SK-N-SH (cell line): ENCODE data around the gene FEV. TPM values are rescaled to one million over a fixed set of nuclear protein-coding genes. Genes with fewer than 3 reads are reported as not detected.

ENCODE experiments used
- CTCF ChIA-PET: fragments of 300-600, 350-600 bp; formaldehyde crosslinking; extraction: SDS; loops from one replicate; lab custom pipeline; 2021; lab: Yijun Ruan, JAX
- POLR2A ChIA-PET: fragments of 350-600 bp; sonication (Branson Sonifier 250); formaldehyde crosslinking; extraction: SDS; loops from one replicate; lab custom pipeline; 2020; ENCODE audit warnings: antibody characterized with exemption, inconsistent platforms; lab: Yijun Ruan, JAX
- DNase-seq: peaks from one replicate; pipeline ENCODE4 v3.0.0; 2012
- H2AFZ ChIP-seq: fragments of 200-600 bp; sonication (generic); 2 replicates; pipeline ENCODE4 v1.8.1; 2016; ENCODE audit warnings: antibody characterized with exemption, mild to moderate bottlenecking, low read depth
- H3F3A ChIP-seq: fragments of 200-600 bp; sonication (generic); replicated peaks from 2 replicates; pipeline ENCODE3; 2016; ENCODE audit warnings: antibody characterized with exemption, mild to moderate bottlenecking; ENCODE audit not compliant: insufficient read depth
- H3K27ac ChIP-seq, 2 experiments: fragments of 200-500 bp in 1 of 2; fragments of 200-600 bp in 1 of 2; sonication (Bioruptor generic) in 1 of 2; sonication (generic), shearing (Covaris generic) in 1 of 2; 2 replicates each; pipeline versions ENCODE4 v1.5.1 to v1.6.1; 2014 to 2016; ENCODE audit warnings: low read depth in 2 of 2, inconsistent platforms in 1 of 2, low read length in 1 of 2, mild to moderate bottlenecking in 1 of 2, mixed read lengths in 1 of 2
- H3K27me3 ChIP-seq: fragments of 200-600 bp; sonication (generic), shearing (Covaris generic); 2 replicates; pipeline ENCODE4 v1.6.1; 2016; ENCODE audit warnings: mixed run types; ENCODE audit not compliant: insufficient read depth
- H3K36me3 ChIP-seq, 2 experiments: fragments of 200-500 bp in 1 of 2; fragments of 200-600 bp in 1 of 2; sonication (Bioruptor generic) in 1 of 2; sonication (generic) in 1 of 2; replicated peaks in 1 of 2; 2 replicates each; pipeline versions ENCODE3 to v1.5.1; 2014 to 2016; ENCODE audit warnings: low read length in 1 of 2, mild to moderate bottlenecking in 1 of 2; ENCODE audit not compliant: insufficient read depth in 2 of 2, control insufficient read depth in 1 of 2
- H3K4me1 ChIP-seq, 2 experiments: fragments of 200-500 bp in 1 of 2; fragments of 200-600 bp in 1 of 2; sonication (Bioruptor generic) in 1 of 2; sonication (generic), shearing (Covaris generic) in 1 of 2; 2 replicates each; pipeline versions ENCODE4 v1.5.1 to v1.6.1; 2014 to 2016; ENCODE audit warnings: low read depth in 1 of 2, low read length in 1 of 2, mixed run types in 1 of 2; ENCODE audit not compliant: insufficient read depth in 2 of 2, control insufficient read depth in 1 of 2
- H3K4me2 ChIP-seq: fragments of 200-600 bp; sonication (generic), shearing (Covaris generic); 2 replicates; pipeline ENCODE4 v1.6.1; 2017; ENCODE audit warnings: mixed run types
- H3K4me3 ChIP-seq, 2 experiments: fragments of 200-500 bp in 1 of 2; fragments of 200-600 bp in 1 of 2; sonication (Bioruptor generic) in 1 of 2; sonication (generic), shearing (Covaris generic) in 1 of 2; 2 replicates each; pipeline versions ENCODE4 v1.5.1 to v1.8.1; 2014 to 2016; ENCODE audit warnings: low read depth in 2 of 2, inconsistent platforms in 1 of 2, low read length in 1 of 2, mild to moderate bottlenecking in 1 of 2, mixed read lengths in 1 of 2, moderate library complexity in 1 of 2
- H3K79me2 ChIP-seq: fragments of 200-600 bp; sonication (generic); 2 replicates; pipeline ENCODE4 v1.8.1; 2017; ENCODE audit warnings: mild to moderate bottlenecking; ENCODE audit not compliant: insufficient read depth
- H3K9ac ChIP-seq: fragments of 200-600 bp; sonication (generic); 2 replicates; pipeline ENCODE4 v1.6.1; 2017; ENCODE audit warnings: mixed run types
- H3K9me2 ChIP-seq: fragments of 200-600 bp; sonication (generic); 2 replicates; pipeline ENCODE4 v1.6.1; 2017; ENCODE audit warnings: mixed run types
- H3K9me3 ChIP-seq: fragments of 200-600 bp; sonication (generic); 2 replicates; pipeline ENCODE4 v1.6.1; 2017; ENCODE audit warnings: mixed run types, mild to moderate bottlenecking, moderate library complexity
- H4K20me1 ChIP-seq: fragments of 200-600 bp; sonication (generic); 2 replicates; pipeline ENCODE4 v1.6.1; 2017; ENCODE audit warnings: mild to moderate bottlenecking, mixed run types; ENCODE audit not compliant: insufficient read depth
- FOXM1 ChIP-seq: IDR thresholded peaks from 2 replicates; pipeline ENCODE4 v1.4.0; 2012; ENCODE audit warnings: low read depth, mild to moderate bottlenecking
- GABPA ChIP-seq: IDR thresholded peaks from 2 replicates; pipeline ENCODE4 v1.4.0; 2012; ENCODE audit warnings: low read depth, mild to moderate bottlenecking
- GATA2 ChIP-seq: sonication (generic); formaldehyde crosslinking; IDR thresholded peaks from 2 replicates; pipeline ENCODE4 v1.5.0; 2020; ENCODE audit warnings: mild to moderate bottlenecking, missing genetic modification reagents
- MXI1 ChIP-seq: IDR thresholded peaks from 2 replicates; pipeline ENCODE4 v1.6.1; 2012; ENCODE audit warnings: mild to moderate bottlenecking, low read depth, low read length, improper control_type of control experiment
- NRF1 ChIP-seq: IDR thresholded peaks from 2 replicates; pipeline ENCODE4 v1.6.1; 2012; ENCODE audit warnings: low read depth, mild to moderate bottlenecking, low read length
- RAD21 ChIP-seq: IDR thresholded peaks from 2 replicates; pipeline ENCODE4 v1.6.1; 2012; ENCODE audit warnings: mild to moderate bottlenecking, low read length
- RCOR1 ChIP-seq: fragments of 150-350 bp; IDR thresholded peaks from 2 replicates; pipeline ENCODE4 v1.6.1; 2017; ENCODE audit warnings: antibody characterized with exemption, low read length
- RXRA ChIP-seq: IDR thresholded peaks from 2 replicates; pipeline ENCODE4 v1.4.0; 2012; ENCODE audit warnings: low read depth, mild to moderate bottlenecking, borderline replicate concordance
- SIN3A ChIP-seq: IDR thresholded peaks from 2 replicates; pipeline ENCODE4 v1.6.1; 2012; ENCODE audit warnings: low read depth, mild to moderate bottlenecking, low read length, moderate library complexity, borderline replicate concordance
- SMC3 ChIP-seq: IDR thresholded peaks from 2 replicates; pipeline ENCODE4 v1.6.1; 2012; ENCODE audit warnings: low read depth, low read length, improper control_type of control experiment
- TAF1 ChIP-seq: IDR thresholded peaks from 2 replicates; pipeline ENCODE4 v1.6.1; 2012; ENCODE audit warnings: low read depth, mild to moderate bottlenecking, low read length, moderate library complexity, borderline replicate concordance
- TCF12 ChIP-seq: IDR thresholded peaks from 2 replicates; pipeline ENCODE4 v1.4.0; 2012
- YY1 ChIP-seq: IDR thresholded peaks from 2 replicates; pipeline ENCODE4 v1.4.0; 2012; ENCODE audit warnings: low read depth, mild to moderate bottlenecking
- WGBS: methylation state at CpG from one replicate; pipeline ENCODE4 v1.1.6; 2017; ENCODE audit warnings: low lambda C conversion rate; 5-methylcytosine and 5-hydroxymethylcytosine counted together
- polyA plus RNA-seq, 3 experiments: library from polyadenylated mRNA; depleted of rRNA; stranded (reverse); fragments of >200 nt; gene quantifications; 2 replicates each; pipeline ENCODE4 v1.2.3, GENCODE V29; 2012
- TF ChIP-seq, protein P1 (sequence below): IDR thresholded peaks from 2 replicates; pipeline ENCODE4 v1.4.0; 2012; ENCODE audit warnings: low read depth
- TF ChIP-seq, protein P2 (sequence below): fragments of 200-600 bp; sonication (generic); IDR thresholded peaks from 2 replicates; pipeline ENCODE4 v1.6.1; 2017; ENCODE audit warnings: antibody characterized with exemption, mild to moderate bottlenecking, moderate library complexity
- TF ChIP-seq, protein P3 (sequence below): fragments of 150-350 bp; IDR thresholded peaks from 2 replicates; pipeline ENCODE4 v1.6.1; 2016; ENCODE audit warnings: mild to moderate bottlenecking, low read depth, low read length
- TF ChIP-seq, protein P4 (sequence below): IDR thresholded peaks from 2 replicates; pipeline ENCODE4 v1.4.0; 2012; ENCODE audit warnings: low read depth, borderline replicate concordance
- TF ChIP-seq, protein P5 (sequence below): IDR thresholded peaks from 2 replicates; pipeline ENCODE4; 2012

FEV gene
- polyA plus RNA-seq, 1 of the 3 experiments (the other 2 are of a cell fraction), result 0.53 TPM

- Histone ChIP-seq H3K36me3 (no peaks in the 10 kb centered on the region), H3K4me3 (no peak overlapping the region), H3F3A (no peaks in the 10 kb centered on the region), H3K79me2 (no peaks in the 10 kb centered on the region), H4K20me1 (no peaks in the 10 kb centered on the region), H3K9me3 (no peaks in the 10 kb centered on the region), H3K9ac (no peak overlapping the region), H3K9me2 (no peaks in the 10 kb centered on the region), H3K4me2 (no peak overlapping the region), H3K4me1 (peaks cover 0 to 5% of the 10 kb centered on the region in 2 experiments; a peak in 1 of 4 replicates), H2AFZ (no peak overlapping the region), H3K27me3 (peaks cover 10% of the 10 kb centered on the region; the same call in 1 of the 2 replicates), H3K27ac (no peak overlapping the region)
- 70% methylated on average over 10 of the region's 21 CpGs for WGBS
- no peak for DNase-seq
- ChIA-PET POLR2A (no interaction called here), CTCF (interaction anchor here (0.8 to 10.9 kb wide), 18 partner anchors 9 to 179 kb away, joined by 3 to 238 read pairs (median 25); partner anchors contain the start of genes CFAP65, IHH and NHEJ1)
- TF ChIP-seq, protein P1, sequence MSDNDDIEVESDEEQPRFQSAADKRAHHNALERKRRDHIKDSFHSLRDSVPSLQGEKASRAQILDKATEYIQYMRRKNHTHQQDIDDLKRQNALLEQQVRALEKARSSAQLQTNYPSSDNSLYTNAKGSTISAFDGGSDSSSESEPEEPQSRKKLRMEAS, result no peak
- TF ChIP-seq TAF1 (no peak), RCOR1 (no peak), RAD21 (no peak), SIN3A (no peak), YY1 (no peak), TCF12 (no peak), MXI1 (no peak), GABPA (no peak), FOXM1 (no peak), RXRA (no peak), GATA2 (no peak), NRF1 (no peak), SMC3 (no peak)
- TF ChIP-seq, protein P2, sequence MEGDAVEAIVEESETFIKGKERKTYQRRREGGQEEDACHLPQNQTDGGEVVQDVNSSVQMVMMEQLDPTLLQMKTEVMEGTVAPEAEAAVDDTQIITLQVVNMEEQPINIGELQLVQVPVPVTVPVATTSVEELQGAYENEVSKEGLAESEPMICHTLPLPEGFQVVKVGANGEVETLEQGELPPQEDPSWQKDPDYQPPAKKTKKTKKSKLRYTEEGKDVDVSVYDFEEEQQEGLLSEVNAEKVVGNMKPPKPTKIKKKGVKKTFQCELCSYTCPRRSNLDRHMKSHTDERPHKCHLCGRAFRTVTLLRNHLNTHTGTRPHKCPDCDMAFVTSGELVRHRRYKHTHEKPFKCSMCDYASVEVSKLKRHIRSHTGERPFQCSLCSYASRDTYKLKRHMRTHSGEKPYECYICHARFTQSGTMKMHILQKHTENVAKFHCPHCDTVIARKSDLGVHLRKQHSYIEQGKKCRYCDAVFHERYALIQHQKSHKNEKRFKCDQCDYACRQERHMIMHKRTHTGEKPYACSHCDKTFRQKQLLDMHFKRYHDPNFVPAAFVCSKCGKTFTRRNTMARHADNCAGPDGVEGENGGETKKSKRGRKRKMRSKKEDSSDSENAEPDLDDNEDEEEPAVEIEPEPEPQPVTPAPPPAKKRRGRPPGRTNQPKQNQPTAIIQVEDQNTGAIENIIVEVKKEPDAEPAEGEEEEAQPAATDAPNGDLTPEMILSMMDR, result no peak
- TF ChIP-seq, protein P3, sequence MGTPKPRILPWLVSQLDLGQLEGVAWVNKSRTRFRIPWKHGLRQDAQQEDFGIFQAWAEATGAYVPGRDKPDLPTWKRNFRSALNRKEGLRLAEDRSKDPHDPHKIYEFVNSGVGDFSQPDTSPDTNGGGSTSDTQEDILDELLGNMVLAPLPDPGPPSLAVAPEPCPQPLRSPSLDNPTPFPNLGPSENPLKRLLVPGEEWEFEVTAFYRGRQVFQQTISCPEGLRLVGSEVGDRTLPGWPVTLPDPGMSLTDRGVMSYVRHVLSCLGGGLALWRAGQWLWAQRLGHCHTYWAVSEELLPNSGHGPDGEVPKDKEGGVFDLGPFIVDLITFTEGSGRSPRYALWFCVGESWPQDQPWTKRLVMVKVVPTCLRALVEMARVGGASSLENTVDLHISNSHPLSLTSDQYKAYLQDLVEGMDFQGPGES, result no peak
- TF ChIP-seq, protein P4, sequence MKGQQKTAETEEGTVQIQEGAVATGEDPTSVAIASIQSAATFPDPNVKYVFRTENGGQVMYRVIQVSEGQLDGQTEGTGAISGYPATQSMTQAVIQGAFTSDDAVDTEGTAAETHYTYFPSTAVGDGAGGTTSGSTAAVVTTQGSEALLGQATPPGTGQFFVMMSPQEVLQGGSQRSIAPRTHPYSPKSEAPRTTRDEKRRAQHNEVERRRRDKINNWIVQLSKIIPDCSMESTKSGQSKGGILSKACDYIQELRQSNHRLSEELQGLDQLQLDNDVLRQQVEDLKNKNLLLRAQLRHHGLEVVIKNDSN, result no peak
- TF ChIP-seq, protein P5, sequence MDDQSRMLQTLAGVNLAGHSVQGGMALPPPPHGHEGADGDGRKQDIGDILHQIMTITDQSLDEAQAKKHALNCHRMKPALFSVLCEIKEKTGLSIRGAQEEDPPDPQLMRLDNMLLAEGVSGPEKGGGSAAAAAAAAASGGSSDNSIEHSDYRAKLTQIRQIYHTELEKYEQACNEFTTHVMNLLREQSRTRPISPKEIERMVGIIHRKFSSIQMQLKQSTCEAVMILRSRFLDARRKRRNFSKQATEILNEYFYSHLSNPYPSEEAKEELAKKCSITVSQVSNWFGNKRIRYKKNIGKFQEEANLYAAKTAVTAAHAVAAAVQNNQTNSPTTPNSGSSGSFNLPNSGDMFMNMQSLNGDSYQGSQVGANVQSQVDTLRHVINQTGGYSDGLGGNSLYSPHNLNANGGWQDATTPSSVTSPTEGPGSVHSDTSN, result no peak
- TF ChIP-seq, all 33 proteins: peak for 0
These were observed 46.2 kb upstream of the FEV start for GRCh38 chr2:219031005-219031738.
